Pulmonary artery endothelial cell (primary cell): ENCODE results near the gene CYTL1. TPM values are rescaled to one million over a fixed set of nuclear protein-coding genes. Genes with fewer than 3 reads are reported as not detected.

Experiments
- DNase-seq: peaks from one replicate; pipeline ENCODE4 v3.0.0-alpha.2; 2011; ENCODE audit warnings: low read depth, low spot score
- total RNA-seq: library from RNA; depleted of rRNA; stranded (reverse); fragments of >200 nt; gene quantifications from 2 replicates; pipeline ENCODE4 v1.2.3, GENCODE V29; 2014

CYTL1 gene
- total RNA-seq, 1 donor from 2014 or later, result 34.6 TPM

DNA sequence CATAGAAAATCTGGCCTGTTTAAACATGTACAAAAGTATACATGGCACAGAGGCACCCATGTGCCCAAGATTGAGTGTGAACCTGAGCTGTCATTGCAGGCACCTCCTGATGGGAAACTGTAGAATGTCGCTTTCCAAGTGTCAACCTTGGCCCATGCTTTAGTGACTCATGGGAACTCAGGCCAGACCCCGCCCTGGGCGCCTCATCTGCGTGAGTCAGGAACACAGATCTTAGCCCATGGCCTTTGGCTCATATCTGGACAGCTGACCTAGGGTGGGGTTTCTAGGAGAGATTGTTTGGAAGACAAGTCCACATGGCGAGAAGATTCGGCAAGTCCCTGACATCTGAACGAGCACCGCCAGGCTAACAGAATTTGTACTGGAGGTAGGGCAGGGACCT lies 50.0 kb downstream of the CYTL1 start:
- no peak for DNase-seq

- DNase-seq, result no peak
Observed at GRCh38 chr4:4968161-4968725, 51.0 kb downstream of the CYTL1 start.

Other genes starting within 250 kb of the CYTL1 start
- gene MSX1, start 159.8 kb downstream of the CYTL1 start, total RNA-seq, result 2.7 and 4.1 TPM in 2 replicates
- 12.4 and 16.8 TPM in 2 replicates for gene STK32B, start 32.0 kb upstream of the CYTL1 start, total RNA-seq